CD14-positive monocyte (primary cell): ENCODE results near the gene SH2D1A. TPM values are rescaled to one million over a fixed set of nuclear protein-coding genes. Genes with fewer than 3 reads are reported as not detected.

Source experiments
- DNase-seq, 3 donors: peaks; one replicate each; pipeline ENCODE4 v3.0.0-alpha.2; 2011 to 2022
- H2AFZ ChIP-seq: 2 replicates; pipeline ENCODE4 v1.6.0; 2012; ENCODE audit warnings: mild to moderate bottlenecking, low read depth, low read length, inconsistent platforms; ENCODE audit not compliant: insufficient read depth, poor library complexity, severe bottlenecking
- H3K27ac ChIP-seq, 2 donors: 1 replicate in 1 of 2; 2 replicates in 1 of 2; pipeline ENCODE4 v1.5.1; 2012 to 2013; ENCODE audit warnings: low read length in 2 of 2, control low read depth in 1 of 2, inconsistent platforms in 1 of 2, low read depth in 1 of 2, mild to moderate bottlenecking in 1 of 2
- H3K27me3 ChIP-seq, 2 donors: one replicate each; pipeline versions ENCODE4 v1.6.0 to v1.6.1; 2011 to 2013; ENCODE audit warnings: low read length in 2 of 2; ENCODE audit not compliant: control insufficient read depth in 2 of 2, insufficient read depth in 2 of 2
- H3K36me3 ChIP-seq, 2 donors: replicated peaks in 1 of 2; 1 replicate in 1 of 2; 2 replicates in 1 of 2; pipeline versions ENCODE4 v1.5.1 to v1.6.1; 2012 to 2013; ENCODE audit warnings: low read length in 2 of 2, control low read depth in 1 of 2, inconsistent platforms in 1 of 2, mild to moderate bottlenecking in 1 of 2; ENCODE audit not compliant: insufficient read depth in 2 of 2, control insufficient read depth in 1 of 2
- H3K4me1 ChIP-seq, 2 donors: 1 replicate in 1 of 2; 2 replicates in 1 of 2; pipeline versions ENCODE4 v1.5.1 to v1.6.1; 2012 to 2013; ENCODE audit warnings: low read length in 2 of 2, control low read depth in 1 of 2, inconsistent platforms in 1 of 2, mild to moderate bottlenecking in 1 of 2, moderate library complexity in 1 of 2; ENCODE audit not compliant: insufficient read depth in 2 of 2, control insufficient read depth in 1 of 2
- H3K4me2 ChIP-seq: replicated peaks from 2 replicates; pipeline ENCODE3; 2012; ENCODE audit warnings: low read length, moderate library complexity, mild to moderate bottlenecking; ENCODE audit not compliant: poor library complexity, severe bottlenecking; ENCODE audit errors: extremely low read depth
- H3K4me3 ChIP-seq, 3 experiments: fragments of 200-600 bp in 1 of 3; sonication (generic) in 1 of 3; replicated peaks in 1 of 3; 1 replicate in 2 of 3; 2 replicates in 1 of 3; pipeline ENCODE4 v1.5.1; 2011 to 2013; ENCODE audit warnings: low read length in 3 of 3, mild to moderate bottlenecking in 3 of 3, control low read depth in 2 of 3, low read depth in 2 of 3, inconsistent platforms in 1 of 3, moderate library complexity in 1 of 3
- H3K79me2 ChIP-seq: 2 replicates; pipeline ENCODE4 v1.6.0; 2012; ENCODE audit warnings: mild to moderate bottlenecking, control low read depth, inconsistent platforms, low read length, moderate library complexity; ENCODE audit not compliant: insufficient read depth
- H3K9ac ChIP-seq: 2 replicates; pipeline ENCODE4 v1.6.0; 2017; ENCODE audit warnings: low read length, mild to moderate bottlenecking; ENCODE audit not compliant: insufficient read depth, poor library complexity, severe bottlenecking
- H3K9me3 ChIP-seq, 2 donors: replicated peaks in 1 of 2; 1 replicate in 1 of 2; 2 replicates in 1 of 2; pipeline versions ENCODE4 v1.5.1 to v1.6.1; 2012 to 2013; ENCODE audit warnings: low read length in 2 of 2, control low read depth in 1 of 2; ENCODE audit not compliant: control insufficient read depth in 1 of 2, insufficient read depth in 1 of 2
- H4K20me1 ChIP-seq: 2 replicates; pipeline ENCODE4 v1.6.0; 2012; ENCODE audit warnings: mild to moderate bottlenecking, low read length, control low read depth, moderate library complexity; ENCODE audit not compliant: insufficient read depth
- H3K27ac Mint-ChIP-seq, 7 donors: one replicate each; pipeline ENCODE4 v1.8.0; 2020; ENCODE audit warnings: mild to moderate bottlenecking in 7 of 7, mixed read lengths in 7 of 7, moderate library complexity in 6 of 7, inconsistent platforms in 2 of 7
- H3K27me3 Mint-ChIP-seq, 3 donors: one replicate each; pipeline ENCODE4 v1.8.0; 2021 to 2022; ENCODE audit warnings: low read depth in 3 of 3, mild to moderate bottlenecking in 3 of 3, mixed read lengths in 3 of 3, moderate library complexity in 3 of 3, inconsistent platforms in 1 of 3
- H3K36me3 Mint-ChIP-seq, 2 donors: one replicate each; pipeline ENCODE4 v1.8.0; 2020; ENCODE audit warnings: mixed read lengths in 2 of 2, inconsistent platforms in 1 of 2, mild to moderate bottlenecking in 1 of 2
- H3K4me1 Mint-ChIP-seq: one replicate; pipeline ENCODE4 v1.8.0; 2020; ENCODE audit warnings: mild to moderate bottlenecking, mixed read lengths
- H3K4me3 Mint-ChIP-seq, 2 donors: one replicate each; pipeline ENCODE4 v1.8.0; 2020; ENCODE audit warnings: mild to moderate bottlenecking in 2 of 2, mixed read lengths in 2 of 2, moderate library complexity in 1 of 2
- H3K9me3 Mint-ChIP-seq, 7 donors: one replicate each; pipeline ENCODE4 v1.8.0; 2020 to 2022; ENCODE audit warnings: mixed read lengths in 7 of 7, mild to moderate bottlenecking in 6 of 7, moderate library complexity in 6 of 7, inconsistent platforms in 2 of 7
- CTCF ChIP-seq: fragments of 200-600 bp; IDR thresholded peaks from one replicate; pipeline ENCODE4 v1.8.0; 2022; ENCODE audit warnings: antibody characterized with exemption, mild to moderate bottlenecking
- WGBS: methylation state at CpG from one replicate; pipeline ENCODE4 v1.1.5; 2013; ENCODE audit warnings: missing lambda C conversion rate; ENCODE audit not compliant: insufficient coverage; 5-methylcytosine and 5-hydroxymethylcytosine counted together
- intact Hi-C, 2 donors: fragments of 100-400 bp; cut with micrococcal nuclease; formaldehyde crosslinking; loops; one replicate each; pipeline versions ENCODE4 v1.15.0 to v1.15.1; 2023
- polyA plus RNA-seq, 3 donors: library from polyadenylated mRNA; depleted of rRNA in 1 of 3; unstranded in 2 of 3; stranded (reverse) in 1 of 3; fragments of 300-500 nt in 2 of 3; fragments of >200 nt in 1 of 3; fragmentation: Illumina TruSeq in 2 of 3; gene quantifications; 1 replicate in 2 of 3; 2 replicates in 1 of 3; pipeline ENCODE4 v1.2.3, GENCODE V29; 2012 to 2021

SH2D1A gene
- polyA plus RNA-seq, 3 donors, result 0.24 TPM; not detected in 2

- H3K9ac ChIP-seq, result no peak overlapping the region
- no peaks in the 10 kb centered on the region for H3K9me3 ChIP-seq
- intact Hi-C loops, result no loop called here
- no peaks in the 10 kb centered on the region for H3K4me1 ChIP-seq
- Mint-ChIP-seq H3K27ac (no peak overlapping the region), H3K4me1 (peaks cover 6% of the 10 kb centered on the region), H3K9me3 (no peaks in the 10 kb centered on the region), H3K4me3 (no peak overlapping the region), H3K27me3 (peaks cover 0 to 1% (median 0%) of the 10 kb centered on the region in 3 donors), H3K36me3 (no peaks in the 10 kb centered on the region)
- no peaks in the 10 kb centered on the region for H4K20me1 ChIP-seq
- H3K4me3 ChIP-seq, result no peak overlapping the region
- no peak overlapping the region for H2AFZ ChIP-seq
- no peak overlapping the region for H3K4me2 ChIP-seq
- H3K36me3 ChIP-seq, result no peaks in the 10 kb centered on the region
- H3K27ac ChIP-seq, result no peak overlapping the region
- WGBS, result no CpG with 5 or more reads among the region's 1 CpG
- H3K79me2 ChIP-seq, result no peaks in the 10 kb centered on the region
- no peaks in the 10 kb centered on the region for H3K27me3 ChIP-seq
- TF ChIP-seq CTCF, result no peak
- DNase-seq, result no peak
These were observed 16.4 kb downstream of the SH2D1A start for GRCh38 chrX:124362761-124363160.

- no peak overlapping the region for H3K27ac ChIP-seq
- no peaks in the 10 kb centered on the region for H3K36me3 ChIP-seq
- Mint-ChIP-seq H3K9me3 (no peaks in the 10 kb centered on the region), H3K27ac (peak overlapping the region in 1 of 7 donors; percentile 32), H3K4me1 (no peaks in the 10 kb centered on the region), H3K36me3 (no peaks in the 10 kb centered on the region), H3K4me3 (no peak overlapping the region), H3K27me3 (peaks cover 0 to 5% (median 1%) of the 10 kb centered on the region in 3 donors)
- H3K27me3 ChIP-seq, result no peaks in the 10 kb centered on the region
- H3K4me3 ChIP-seq, result no peak overlapping the region
- H3K9me3 ChIP-seq, result no peaks in the 10 kb centered on the region
- no peaks in the 10 kb centered on the region for H4K20me1 ChIP-seq
- no peak overlapping the region for H3K4me2 ChIP-seq
- H3K79me2 ChIP-seq, result no peaks in the 10 kb centered on the region
- no peaks in the 10 kb centered on the region for H3K4me1 ChIP-seq
- intact Hi-C loops, result no loop called here
- H2AFZ ChIP-seq, result no peak overlapping the region
- DNase-seq, result no peak
- TF ChIP-seq CTCF, result no peak
- no peak overlapping the region for H3K9ac ChIP-seq
These were observed 23.4 kb downstream of the SH2D1A start for GRCh38 chrX:124369722-124370121.
